Karpas-422 (cell line): ENCODE measurements around the gene TMEM185B. TPM values are rescaled to one million over a fixed set of nuclear protein-coding genes. Genes with fewer than 3 reads are reported as not detected.
"Not testable (repeated sequence)": the region's sequence is repeated elsewhere in the genome, so short reads cannot be mapped to it uniquely, and the experiment has no call there.

Source experiments
- DNase-seq: peaks from one replicate; pipeline ENCODE4 v3.0.0-alpha.2; 2015
- H2AFZ ChIP-seq: fragments of 200-600 bp; sonication (generic); 2 replicates; pipeline ENCODE4 v1.6.1; 2014; ENCODE audit warnings: antibody characterized with exemption, low read length, mixed read lengths
- H3K27ac ChIP-seq: fragments of 200-600 bp; sonication (generic); 2 replicates; pipeline ENCODE4 v1.5.1; 2014; ENCODE audit warnings: mild to moderate bottlenecking, low read length, moderate library complexity
- H3K27me3 ChIP-seq: fragments of 200-600 bp; sonication (generic); 2 replicates; pipeline ENCODE4 v1.6.1; 2014; ENCODE audit warnings: low read length, mixed read lengths
- H3K36me3 ChIP-seq: fragments of 200-600 bp; sonication (generic); 2 replicates; pipeline ENCODE4 v1.6.1; 2014; ENCODE audit warnings: low read length, mixed read lengths; ENCODE audit not compliant: insufficient read depth
- H3K4me1 ChIP-seq: fragments of 200-600 bp; sonication (generic); 2 replicates; pipeline ENCODE4 v1.6.1; 2014; ENCODE audit warnings: mild to moderate bottlenecking, low read length, mixed read lengths
- H3K4me2 ChIP-seq: fragments of 200-600 bp; sonication (generic); 2 replicates; pipeline ENCODE4 v1.6.1; 2014; ENCODE audit warnings: low read length, low read depth, mild to moderate bottlenecking; ENCODE audit not compliant: poor library complexity, severe bottlenecking
- H3K4me3 ChIP-seq: fragments of 200-600 bp; sonication (generic); 2 replicates; pipeline ENCODE4 v1.5.1; 2014; ENCODE audit warnings: mild to moderate bottlenecking, antibody characterized with exemption, low read length, mixed read lengths
- H3K79me2 ChIP-seq: fragments of 200-600 bp; sonication (generic); 2 replicates; pipeline ENCODE4 v1.6.1; 2014; ENCODE audit warnings: mild to moderate bottlenecking, low read length, mixed read lengths
- H3K9ac ChIP-seq: fragments of 200-600 bp; sonication (generic); 2 replicates; pipeline ENCODE4 v1.6.0; 2014; ENCODE audit warnings: low read length
- H3K9me2 ChIP-seq: fragments of 200-600 bp; sonication (generic), shearing (Covaris generic); replicated peaks from 2 replicates; pipeline ENCODE4 v1.6.0; 2014; ENCODE audit warnings: mild to moderate bottlenecking, low read length, moderate library complexity; ENCODE audit not compliant: insufficient read depth
- H3K9me3 ChIP-seq: fragments of 300-700, 200-600 bp; sonication (generic); 2 replicates; pipeline ENCODE4 v1.6.1; 2014; ENCODE audit warnings: low read length, mixed read lengths
- H4K20me1 ChIP-seq: fragments of 200-600 bp; sonication (generic); 2 replicates; pipeline ENCODE4 v1.6.1; 2014; ENCODE audit warnings: mild to moderate bottlenecking, antibody characterized with exemption, low read length, low read depth; ENCODE audit not compliant: insufficient read depth
- total RNA-seq: library from RNA; depleted of rRNA; stranded (reverse); fragments of >200 nt; shearing (Covaris generic); gene quantifications from 2 replicates; pipeline ENCODE4 v1.2.3, GENCODE V29; 2014; ENCODE audit warnings: low replicate concordance

Gene TMEM185B
- total RNA-seq, 1 experiment from 2014 or later: 13.0 TPM

DNA sequence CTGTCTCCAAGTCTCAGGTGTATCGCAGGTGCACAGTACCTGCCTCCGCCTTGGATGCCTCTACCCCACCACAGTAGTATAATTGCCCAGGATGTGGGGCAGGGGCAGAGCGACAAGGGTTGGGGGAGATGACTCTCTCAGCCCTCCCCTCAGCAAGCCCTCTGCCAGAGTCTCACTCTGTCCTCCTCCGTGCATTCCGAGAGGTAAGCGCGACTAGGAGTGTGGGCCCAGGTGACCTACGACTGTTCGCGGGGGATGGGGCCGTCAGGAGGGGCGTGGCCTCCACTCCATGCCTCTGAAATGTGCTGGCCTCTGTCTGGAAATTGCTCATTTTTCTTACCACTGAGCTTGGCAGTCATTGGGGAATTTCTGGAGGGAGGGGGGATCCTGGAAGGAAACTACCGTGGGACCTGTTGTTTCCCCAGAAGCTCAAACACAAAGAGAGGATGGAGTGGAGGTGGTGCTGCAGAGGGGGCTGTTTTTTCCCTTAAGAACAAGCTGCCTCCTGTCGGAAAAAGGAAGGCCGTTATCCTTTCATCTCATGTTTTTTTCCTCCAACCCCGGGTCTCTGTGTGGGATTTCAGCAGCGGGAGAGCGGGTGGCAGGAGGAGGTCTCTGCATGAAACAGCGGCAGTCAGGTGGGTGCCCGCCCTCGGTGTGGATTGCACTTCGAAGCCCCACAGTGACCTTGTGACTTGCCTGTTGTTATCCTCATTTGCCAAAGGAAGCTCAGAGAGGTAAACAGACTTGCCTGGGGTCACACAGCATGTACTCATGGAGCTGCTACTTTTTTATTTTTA lies 16.5 kb upstream of the TMEM185B start:
- Histone ChIP-seq H4K20me1 (no peaks in the 10 kb centered on the region), H3K9me2 (no peaks in the 10 kb centered on the region), H3K9ac (no peak overlapping the region), H3K79me2 (no peaks in the 10 kb centered on the region), H3K9me3 (no peaks in the 10 kb centered on the region), H3K4me3 (no peak overlapping the region), H2AFZ (no peak overlapping the region), H3K27me3 (no peaks in the 10 kb centered on the region), H3K4me2 (no peak overlapping the region), H3K36me3 (no peaks in the 10 kb centered on the region), H3K4me1 (no peaks in the 10 kb centered on the region), H3K27ac (no peak overlapping the region)
- DNase-seq: no peak

DNA sequence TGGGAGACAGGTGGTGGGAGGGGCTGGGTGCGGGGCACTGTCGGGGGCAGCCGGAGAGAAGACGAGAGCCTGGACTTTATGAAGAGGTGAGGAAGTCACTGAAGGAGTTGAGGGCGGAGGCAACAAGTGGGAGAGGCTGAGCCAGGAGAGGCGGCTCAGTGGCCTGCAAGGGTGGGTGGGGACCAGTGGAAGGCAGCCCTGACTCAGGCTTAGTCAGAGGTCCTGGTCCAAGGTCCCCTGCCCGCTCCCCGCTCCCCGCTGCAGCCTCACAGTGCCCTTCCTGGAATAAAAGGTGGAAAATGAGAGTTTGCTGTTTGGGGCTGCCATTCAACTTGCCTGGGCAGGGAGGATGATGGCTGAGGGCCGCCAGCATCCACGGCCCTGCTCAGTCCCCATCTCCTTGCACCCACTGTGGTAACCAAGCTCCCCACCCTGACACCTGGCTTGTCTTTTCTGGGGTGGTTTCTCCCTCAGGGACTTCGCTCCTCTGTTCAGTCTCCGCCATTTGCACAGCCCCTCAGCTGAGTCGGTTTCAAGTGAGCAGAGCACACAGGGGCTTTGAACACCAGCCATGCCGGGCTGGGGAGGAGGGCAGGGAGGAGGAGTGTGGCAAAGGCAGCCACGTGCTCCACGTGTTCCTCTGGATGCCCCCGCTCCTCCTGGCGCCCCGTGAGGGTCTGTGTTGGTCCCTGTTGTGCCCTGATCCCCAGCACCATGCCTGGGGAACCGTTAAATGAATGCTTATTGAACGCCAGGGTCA lies 15.7 kb upstream of the TMEM185B start:
- Histone ChIP-seq H4K20me1 (no peaks in the 10 kb centered on the region), H3K79me2 (no peaks in the 10 kb centered on the region), H3K4me1 (no peaks in the 10 kb centered on the region), H3K9me3 (no peaks in the 10 kb centered on the region), H3K4me2 (no peak overlapping the region), H3K27me3 (no peaks in the 10 kb centered on the region), H3K27ac (no peak overlapping the region), H3K4me3 (no peak overlapping the region), H3K36me3 (no peaks in the 10 kb centered on the region), H2AFZ (no peak overlapping the region), H3K9me2 (no peaks in the 10 kb centered on the region), H3K9ac (no peak overlapping the region)
- no peak for DNase-seq

DNA sequence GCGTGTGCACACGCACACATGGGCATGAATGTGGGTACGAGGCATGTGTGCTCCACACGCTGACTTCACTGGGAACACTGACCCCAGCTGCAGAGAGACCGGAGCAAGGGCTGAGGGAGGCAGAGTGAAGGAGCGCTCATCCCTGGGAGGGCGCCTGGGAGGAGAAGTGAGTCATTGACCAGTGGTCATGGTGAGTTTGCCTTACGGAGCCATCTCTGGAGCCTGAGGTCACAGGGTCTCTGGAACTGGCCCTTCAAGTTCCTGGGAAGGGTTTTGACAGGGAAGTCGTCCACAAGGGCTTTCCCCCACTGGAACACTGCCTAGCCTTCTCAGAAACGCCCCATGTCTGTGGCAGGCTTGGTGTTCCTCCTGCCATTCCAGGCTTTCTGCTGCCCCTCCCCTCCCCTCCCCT lies 14.3 kb upstream of the TMEM185B start:
- no peak overlapping the region for H3K9ac ChIP-seq
- no peak overlapping the region for H2AFZ ChIP-seq
- DNase-seq: no peak

GRCh38 chr2:120236791-120237190 lies 13.6 kb upstream of the TMEM185B start:
- H3K4me2 ChIP-seq: no peak overlapping the region

More for the DNA sequence above, 14.3 kb upstream of the TMEM185B start:
- H3K27ac ChIP-seq: no peak overlapping the region
- no peaks in the 10 kb centered on the region for H3K79me2 ChIP-seq
- H3K9me3 ChIP-seq: no peaks in the 10 kb centered on the region
- H3K9me2 ChIP-seq: no peaks in the 10 kb centered on the region
- no peaks in the 10 kb centered on the region for H3K27me3 ChIP-seq
- no peak overlapping the region for H3K4me3 ChIP-seq
- no peak overlapping the region for H3K4me2 ChIP-seq
- no peaks in the 10 kb centered on the region for H3K36me3 ChIP-seq
- H3K4me1 ChIP-seq: peaks cover under 1% of the 10 kb centered on the region
- no peaks in the 10 kb centered on the region for H4K20me1 ChIP-seq

GRCh38 chr2:120236316-120236715 lies 13.1 kb upstream of the TMEM185B start:
- Histone ChIP-seq H3K4me3 (no peak overlapping the region), H3K4me1 (peaks cover 8% of the 10 kb centered on the region), H3K9me3 (no peaks in the 10 kb centered on the region), H2AFZ (no peak overlapping the region), H3K27me3 (no peaks in the 10 kb centered on the region), H3K79me2 (no peaks in the 10 kb centered on the region), H3K9ac (no peak overlapping the region), H3K27ac (no peak overlapping the region), H3K36me3 (no peaks in the 10 kb centered on the region), H3K4me2 (no peak overlapping the region), H3K9me2 (no peaks in the 10 kb centered on the region), H4K20me1 (no peaks in the 10 kb centered on the region)
- DNase-seq: no peak

More at GRCh38 chr2:120236791-120237190, 13.6 kb upstream of the TMEM185B start:
- H3K36me3 ChIP-seq: no peaks in the 10 kb centered on the region
- DNase-seq: no peak
- H2AFZ ChIP-seq: no peak overlapping the region
- H4K20me1 ChIP-seq: no peaks in the 10 kb centered on the region
- H3K4me3 ChIP-seq: no peak overlapping the region
- no peak overlapping the region for H3K27ac ChIP-seq
- no peaks in the 10 kb centered on the region for H3K9me3 ChIP-seq
- H3K79me2 ChIP-seq: no peaks in the 10 kb centered on the region
- H3K4me1 ChIP-seq: peaks cover 8% of the 10 kb centered on the region
- no peaks in the 10 kb centered on the region for H3K9me2 ChIP-seq
- H3K9ac ChIP-seq: no peak overlapping the region
- H3K27me3 ChIP-seq: no peaks in the 10 kb centered on the region

DNA sequence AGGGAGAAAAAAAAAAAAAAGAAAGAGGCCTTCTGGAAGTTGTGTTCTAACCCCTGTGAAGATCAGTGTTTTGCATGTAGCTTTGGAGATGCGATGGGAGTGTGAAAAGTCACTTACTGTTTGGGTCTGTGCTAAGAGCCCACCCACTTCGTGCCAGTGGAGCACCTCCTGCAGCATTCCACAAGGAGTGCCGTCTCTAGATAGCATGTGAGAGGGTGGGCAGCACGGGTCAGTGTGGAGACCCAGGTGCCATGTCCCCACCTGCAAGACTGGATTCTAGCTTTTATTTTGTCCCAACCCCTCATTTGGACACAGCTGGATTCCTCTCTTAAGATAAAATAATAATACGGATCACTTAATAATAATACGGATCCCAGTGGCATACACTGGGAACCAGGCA lies 12.5 kb upstream of the TMEM185B start:
- peaks cover 8% of the 10 kb centered on the region for H3K4me1 ChIP-seq
- no peaks in the 10 kb centered on the region for H3K9me2 ChIP-seq
- no peak for DNase-seq
- no peak overlapping the region for H2AFZ ChIP-seq
- H3K36me3 ChIP-seq: no peaks in the 10 kb centered on the region
- no peak overlapping the region for H3K9ac ChIP-seq
- no peaks in the 10 kb centered on the region for H3K9me3 ChIP-seq
- H4K20me1 ChIP-seq: no peaks in the 10 kb centered on the region
- no peak overlapping the region for H3K4me3 ChIP-seq
- H3K27me3 ChIP-seq: no peaks in the 10 kb centered on the region
- H3K27ac ChIP-seq: no peak overlapping the region
- H3K4me2 ChIP-seq: no peak overlapping the region
- H3K79me2 ChIP-seq: no peaks in the 10 kb centered on the region

DNA sequence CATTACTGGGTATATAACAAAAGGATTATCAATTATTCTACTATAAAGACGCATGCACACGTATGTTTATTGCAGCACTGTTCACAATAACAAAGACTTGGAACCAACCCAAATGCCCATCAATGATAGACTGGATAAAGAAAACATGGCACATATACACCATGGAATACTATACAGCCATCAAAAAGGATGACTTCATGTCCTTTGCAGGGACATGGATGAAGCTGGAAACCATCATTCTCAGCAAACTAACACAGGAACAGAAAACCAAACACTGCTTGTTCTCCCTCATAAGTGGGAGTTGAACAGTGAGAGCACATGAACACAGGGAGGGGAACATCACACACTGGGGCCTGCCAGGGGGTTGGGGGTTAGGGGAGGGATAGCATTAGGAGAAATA lies 12.0 kb upstream of the TMEM185B start:
- not testable (repeated sequence) for DNase-seq, H3K27me3 ChIP-seq, H3K9me3 ChIP-seq, H3K4me3 ChIP-seq, H3K4me1 ChIP-seq, H2AFZ ChIP-seq, H3K79me2 ChIP-seq, H4K20me1 ChIP-seq, H3K27ac ChIP-seq, H3K36me3 ChIP-seq, H3K4me2 ChIP-seq, H3K9ac ChIP-seq, H3K9me2 ChIP-seq

GRCh38 chr2:120233292-120233691 lies 10.1 kb upstream of the TMEM185B start:
- Histone ChIP-seq H3K79me2 (no peaks in the 10 kb centered on the region), H3K4me3 (no peak overlapping the region), H3K4me1 (peaks cover 17% of the 10 kb centered on the region)

More at GRCh38 chr2:120233292-120233691, 10.1 kb upstream of the TMEM185B start:
- Histone ChIP-seq H3K4me2 (no peak overlapping the region), H3K27ac (no peak overlapping the region), H3K36me3 (no peaks in the 10 kb centered on the region), H3K27me3 (no peaks in the 10 kb centered on the region), H3K9ac (no peak overlapping the region), H4K20me1 (no peaks in the 10 kb centered on the region), H3K9me2 (no peaks in the 10 kb centered on the region), H2AFZ (no peak overlapping the region), H3K9me3 (no peaks in the 10 kb centered on the region)
- no peak for DNase-seq
